ENCODE measurements around the gene CTIF. TPM values are rescaled to one million over a fixed set of nuclear protein-coding genes. Genes with fewer than 3 reads are reported as not detected.

The CTIF gene
- total RNA-seq, 1 donor from 2014 or later, result 67.9 TPM

GRCh38 chr18:48535956-48536355 is 2.9 kb upstream of the CTIF start:
- TF ChIP-seq CTCF (IDR thresholded peaks at IDR 0.05; ENCODE audit: unreplicated experiment), result no peak
- Mint-ChIP-seq H3K36me3 (no peaks in the 10 kb centered on the region), H3K4me1 (peaks cover 6% of the 10 kb centered on the region), H3K27me3 (ENCODE audit: low read depth) (peaks cover 2% of the 10 kb centered on the region), H3K9me3 (no peaks in the 10 kb centered on the region), H3K4me3 (no peak overlapping the region), H3K27ac (no peak overlapping the region)
- no peak for DNase-seq (ENCODE audit: low spot score in 2 of 2, unreplicated experiment in 2 of 2)

GRCh38 chr18:48536516-48536915 is 2.3 kb upstream of the CTIF start:
- Mint-ChIP-seq H3K27me3 (ENCODE audit: low read depth) (peaks cover 2% of the 10 kb centered on the region), H3K4me3 (no peak overlapping the region), H3K27ac (no peak overlapping the region), H3K36me3 (no peaks in the 10 kb centered on the region), H3K9me3 (no peaks in the 10 kb centered on the region), H3K4me1 (peaks cover 9% of the 10 kb centered on the region)
- DNase-seq (ENCODE audit: low spot score in 2 of 2, unreplicated experiment in 2 of 2), result no peak
- TF ChIP-seq CTCF (IDR thresholded peaks at IDR 0.05; ENCODE audit: unreplicated experiment), result no peak

DNA sequence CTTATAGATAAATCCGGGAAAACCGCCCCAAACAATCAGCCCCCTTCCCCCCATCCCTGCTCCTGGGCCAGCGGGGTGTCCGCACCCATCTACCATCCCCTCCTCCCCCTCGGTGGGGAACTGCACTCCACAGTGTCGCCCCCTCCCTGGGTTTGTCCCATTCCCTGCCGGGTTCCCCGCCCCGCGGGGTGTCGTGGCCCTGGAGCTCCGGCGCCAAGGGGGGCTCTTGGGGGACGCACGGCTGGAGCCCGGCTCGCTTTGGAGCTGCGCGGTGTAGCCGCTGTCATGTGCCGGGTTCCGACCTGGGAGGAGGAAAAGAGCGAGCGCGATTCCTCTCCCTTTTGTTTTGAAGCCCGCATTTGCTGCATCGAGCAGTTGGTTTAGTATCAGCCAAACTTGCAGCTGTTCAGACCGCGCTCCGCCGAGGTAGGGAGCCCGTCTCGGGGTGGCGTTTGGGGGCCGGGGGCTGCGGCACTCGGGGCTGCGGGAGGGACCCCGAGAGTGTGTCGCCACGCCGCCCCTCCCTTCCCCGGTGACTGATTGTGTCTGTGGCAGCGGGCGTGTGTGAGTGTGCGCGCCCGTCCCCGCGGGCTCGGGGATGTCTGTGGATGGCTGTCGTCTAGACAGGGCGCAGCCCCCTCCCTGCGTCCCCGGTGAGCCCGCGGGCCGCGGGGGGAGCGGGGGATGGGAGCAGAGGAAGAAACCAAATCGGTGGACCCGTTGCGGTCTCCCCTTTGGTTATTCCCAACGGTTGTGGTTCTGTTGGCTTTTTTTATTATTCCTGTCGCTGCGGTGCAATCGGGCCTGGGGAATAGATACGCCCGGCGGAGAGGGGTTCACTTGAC is 797 bp downstream of the CTIF start:
- H3K9me3 Mint-ChIP-seq, result no peaks in the 10 kb centered on the region
- peaks cover under 1% of the 10 kb centered on the region for H3K27me3 Mint-ChIP-seq (ENCODE audit: low read depth)
- DNase-seq (ENCODE audit: low spot score in 2 of 2, unreplicated experiment in 2 of 2), result peak in 1 of 2 experiments; percentile 72
- H3K36me3 Mint-ChIP-seq, result no peaks in the 10 kb centered on the region
- peak overlapping the region; percentile 85 for H3K4me3 Mint-ChIP-seq
- peaks cover 31% of the 10 kb centered on the region for H3K4me1 Mint-ChIP-seq
- no peak for TF ChIP-seq CTCF (IDR thresholded peaks at IDR 0.05; ENCODE audit: unreplicated experiment)
- peak overlapping the region; percentile 88 for H3K27ac Mint-ChIP-seq

- TF ChIP-seq CTCF (IDR thresholded peaks at IDR 0.05; ENCODE audit: unreplicated experiment), result no peak
- H3K4me3 Mint-ChIP-seq, result peak overlapping the region; percentile 85
- no peaks in the 10 kb centered on the region for H3K9me3 Mint-ChIP-seq
- H3K27me3 Mint-ChIP-seq (ENCODE audit: low read depth), result no peaks in the 10 kb centered on the region
- H3K4me1 Mint-ChIP-seq, result peaks cover 38% of the 10 kb centered on the region
- H3K36me3 Mint-ChIP-seq, result no peaks in the 10 kb centered on the region
- peak overlapping the region; percentile 88 for H3K27ac Mint-ChIP-seq
- DNase-seq (ENCODE audit: low spot score in 2 of 2, unreplicated experiment in 2 of 2), result peak; percentile 43 to 60
Observed at GRCh38 chr18:48540251-48541025, 1.6 kb downstream of the CTIF start.

DNA sequence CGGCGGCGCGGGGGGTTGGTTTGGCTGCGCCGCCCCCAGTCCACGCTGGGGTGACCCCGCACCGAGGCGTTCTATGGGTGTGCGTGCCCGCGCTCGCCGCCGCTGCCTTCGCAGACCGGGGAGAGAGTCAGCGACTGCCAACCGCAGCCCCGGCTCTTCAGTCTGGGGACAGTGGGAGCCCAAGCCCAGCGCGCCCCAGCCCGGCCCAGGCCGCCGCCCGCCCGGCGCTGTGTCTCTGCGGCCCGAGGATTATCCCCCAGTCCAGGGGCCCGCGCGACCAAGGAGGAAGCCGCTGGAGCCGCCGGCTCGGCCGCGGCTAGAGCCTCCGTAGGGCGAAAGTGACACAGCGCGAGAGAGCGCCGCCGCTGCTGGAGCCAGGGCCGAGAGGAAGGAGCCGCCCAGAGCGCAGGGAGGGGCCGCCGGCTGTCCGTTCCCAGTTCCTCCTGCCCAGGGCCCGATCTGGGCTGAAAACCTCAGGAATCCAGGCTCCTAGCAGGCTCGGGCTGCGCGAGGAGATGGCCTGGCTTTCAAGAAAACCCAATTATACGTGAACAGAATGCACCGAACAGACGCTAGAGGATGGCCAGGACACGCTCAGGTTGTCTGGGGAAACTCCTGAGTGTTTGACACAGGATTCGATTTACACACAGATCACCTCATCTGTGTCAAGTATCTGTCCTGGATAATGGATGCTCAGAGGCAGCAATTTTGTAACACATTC is 2.4 kb downstream of the CTIF start:
- no peak for TF ChIP-seq CTCF (IDR thresholded peaks at IDR 0.05; ENCODE audit: unreplicated experiment)
- no peaks in the 10 kb centered on the region for H3K9me3 Mint-ChIP-seq
- peaks cover 46% of the 10 kb centered on the region for H3K4me1 Mint-ChIP-seq
- DNase-seq (ENCODE audit: low spot score in 2 of 2, unreplicated experiment in 2 of 2), result peak; percentile 48 to 71
- H3K4me3 Mint-ChIP-seq, result peak overlapping the region; percentile 85
- H3K27ac Mint-ChIP-seq, result peak overlapping the region; percentile 90
- H3K27me3 Mint-ChIP-seq (ENCODE audit: low read depth), result no peaks in the 10 kb centered on the region
- no peaks in the 10 kb centered on the region for H3K36me3 Mint-ChIP-seq

Data from mesothelial cell of epicardium (in vitro differentiated cells).